ENCODE results near the gene IL34. TPM values are rescaled to one million over a fixed set of nuclear protein-coding genes. Genes with fewer than 3 reads are reported as not detected.

The IL34 gene
- total RNA-seq, 4 donors from 2014 or later = 0.38 to 1.3 (median 1.2) TPM

GRCh38 chr16:70692873-70693671 lies 46.7 kb downstream of the IL34 start:
- no peak for TF ChIP-seq CTCF (IDR thresholded peaks at IDR 0.05)
- no peak for DNase-seq (ENCODE audit: low spot score)
- no peak for ATAC-seq (ENCODE audit: low FRiP score)

- no peak for DNase-seq (ENCODE audit: low spot score)
- peak; percentile 16 for ATAC-seq (ENCODE audit: low FRiP score)
- TF ChIP-seq CTCF (IDR thresholded peaks at IDR 0.05) = no peak
These were observed 47.9 kb downstream of the IL34 start for GRCh38 chr16:70694088-70694867.

DNA sequence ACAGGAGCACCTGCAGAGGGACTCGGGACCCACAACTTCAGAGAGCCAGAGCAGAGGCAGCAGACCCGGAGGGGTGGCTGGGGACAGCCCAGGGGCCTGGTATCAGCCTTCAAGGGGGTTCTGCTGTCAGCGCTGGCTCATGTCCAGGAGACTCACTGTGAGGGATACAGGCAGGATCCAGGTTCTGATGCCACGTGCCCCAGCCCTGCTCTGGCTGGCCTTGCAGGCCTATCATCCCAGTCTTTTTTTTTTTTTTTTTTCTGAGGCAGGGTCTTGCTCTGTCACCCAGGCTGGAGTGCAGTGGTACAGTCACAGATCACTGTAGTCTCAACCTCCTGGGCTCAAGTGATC lies 48.5 kb downstream of the IL34 start:
- DNase-seq (ENCODE audit: low spot score) (no peak), ATAC-seq (ENCODE audit: low FRiP score) (no peak)
- no peak for TF ChIP-seq CTCF (IDR thresholded peaks at IDR 0.05)

- no peak for ATAC-seq (ENCODE audit: low FRiP score)
- DNase-seq (ENCODE audit: low spot score) = no peak
These were observed 49.1 kb downstream of the IL34 start for GRCh38 chr16:70695331-70696070.

GRCh38 chr16:70696355-70696754 lies 50.0 kb downstream of the IL34 start:
- ATAC-seq (ENCODE audit: low FRiP score) = no peak
- no peak for TF ChIP-seq CTCF (IDR thresholded peaks at IDR 0.05)
- DNase-seq (ENCODE audit: low spot score) = no peak

More at GRCh38 chr16:70695331-70696070, 49.1 kb downstream of the IL34 start:
- no peak for TF ChIP-seq CTCF (IDR thresholded peaks at IDR 0.05)

DNA sequence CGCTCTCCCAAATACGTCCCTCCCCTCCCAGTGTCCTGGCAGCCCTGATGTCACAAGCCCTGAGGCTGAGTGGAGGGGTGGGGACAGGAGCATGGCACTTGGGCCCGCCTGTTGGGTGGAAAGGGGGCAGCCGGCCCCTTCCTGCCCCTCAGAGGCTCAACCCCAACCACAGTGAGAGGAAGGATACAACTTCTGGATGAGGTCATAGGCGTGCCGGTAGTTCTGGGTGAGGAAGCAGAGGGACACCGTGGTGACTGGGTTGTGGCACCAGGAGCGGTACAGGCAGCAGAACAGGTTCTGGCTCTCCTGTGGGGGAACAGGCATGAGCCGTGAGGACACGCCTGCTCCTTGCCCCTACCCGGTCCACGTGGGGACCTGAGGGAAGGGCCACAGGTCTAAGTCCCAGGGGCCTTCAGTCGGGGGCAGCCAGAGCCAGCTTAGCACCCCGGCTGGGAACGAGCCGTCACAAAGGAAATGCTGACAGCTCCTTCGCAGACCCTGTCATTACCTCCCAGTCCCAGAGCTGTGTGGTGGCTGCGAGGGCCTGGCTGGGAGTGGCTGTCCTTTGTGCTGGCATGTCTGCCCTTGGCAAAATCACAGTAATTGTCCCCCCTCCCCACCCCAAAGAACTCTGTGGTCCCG lies 50.7 kb downstream of the IL34 start:
- no peak for TF ChIP-seq CTCF (IDR thresholded peaks at IDR 0.05)
- DNase-seq (ENCODE audit: low spot score) (no peak), ATAC-seq (ENCODE audit: low FRiP score) (no peak)
